ENCODE data around the gene LGALS8.
"Not testable (repeated sequence)": the region's sequence is repeated elsewhere in the genome, so short reads cannot be mapped to it uniquely, and the experiment has no call there.

Gene LGALS8

DNA sequence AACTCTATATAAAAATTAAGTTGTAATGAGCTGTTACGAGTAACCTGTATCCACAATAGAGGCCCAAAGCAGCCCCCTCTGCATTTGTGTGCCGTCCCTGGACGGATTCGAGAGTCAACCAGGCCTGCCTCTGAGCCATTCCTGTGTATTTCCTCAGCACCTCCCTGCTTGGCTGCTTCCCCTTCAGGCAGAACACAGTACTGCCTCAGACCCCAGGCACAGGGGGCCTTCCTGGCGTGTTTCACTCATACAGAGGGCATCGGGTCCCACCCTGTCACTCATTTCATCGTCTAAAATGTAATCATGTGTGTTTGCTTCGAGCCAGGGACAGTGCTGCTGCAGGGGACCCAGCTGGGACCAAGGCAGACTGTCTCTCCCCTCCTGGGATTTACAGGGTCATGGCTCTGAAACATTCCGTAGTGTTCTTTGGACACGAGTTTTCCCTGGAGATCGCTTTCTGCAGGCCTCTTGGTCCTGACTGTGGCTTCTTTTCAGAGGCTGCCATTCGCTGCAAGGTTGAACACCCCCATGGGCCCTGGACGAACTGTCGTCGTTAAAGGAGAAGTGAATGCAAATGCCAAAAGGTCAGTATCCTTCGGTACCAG lies 19.4 kb downstream of the LGALS8 start:
- DNase-seq, result no peak

DNA sequence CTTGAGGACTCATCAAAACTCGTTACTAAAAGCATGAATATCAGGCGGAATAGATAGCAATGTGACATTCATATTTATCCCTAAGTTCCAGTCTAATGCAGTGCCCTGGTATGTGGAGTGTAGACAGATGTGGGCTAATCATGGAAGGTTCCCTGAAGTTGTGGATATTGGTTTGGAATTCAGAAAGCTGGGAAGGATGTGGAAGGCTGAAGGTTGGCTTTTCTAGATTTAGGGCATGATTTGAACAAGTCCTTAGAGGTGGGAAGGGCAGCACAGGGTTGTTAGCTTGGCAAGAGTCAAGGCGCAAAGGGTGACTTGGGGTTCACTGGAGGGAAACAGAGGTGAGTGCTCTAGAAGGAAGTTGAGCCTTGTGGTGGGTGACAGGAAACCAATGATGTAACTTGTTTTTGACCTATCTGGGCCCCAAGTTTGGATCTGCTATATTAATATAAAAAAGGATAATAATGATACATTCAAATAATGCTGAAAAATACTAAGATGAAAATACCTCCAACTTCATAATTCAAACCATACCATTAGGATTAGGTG lies 21.9 kb downstream of the LGALS8 start:
- DNase-seq, result no peak

- no peak for DNase-seq
Measured at GRCh38 chr1:236548452-236548851, 24.7 kb downstream of the LGALS8 start.

- no peak for DNase-seq
Measured at GRCh38 chr1:236550961-236551851, 27.4 kb downstream of the LGALS8 start.

- no peak for DNase-seq
Measured at GRCh38 chr1:236552096-236552495, 28.3 kb downstream of the LGALS8 start.

GRCh38 chr1:236552901-236553300 lies 29.1 kb downstream of the LGALS8 start:
- no peak for DNase-seq

- no peak for DNase-seq
Measured at GRCh38 chr1:236553370-236553769, 29.6 kb downstream of the LGALS8 start.

GRCh38 chr1:236556606-236557005 lies 32.8 kb downstream of the LGALS8 start:
- DNase-seq, result no peak

DNA sequence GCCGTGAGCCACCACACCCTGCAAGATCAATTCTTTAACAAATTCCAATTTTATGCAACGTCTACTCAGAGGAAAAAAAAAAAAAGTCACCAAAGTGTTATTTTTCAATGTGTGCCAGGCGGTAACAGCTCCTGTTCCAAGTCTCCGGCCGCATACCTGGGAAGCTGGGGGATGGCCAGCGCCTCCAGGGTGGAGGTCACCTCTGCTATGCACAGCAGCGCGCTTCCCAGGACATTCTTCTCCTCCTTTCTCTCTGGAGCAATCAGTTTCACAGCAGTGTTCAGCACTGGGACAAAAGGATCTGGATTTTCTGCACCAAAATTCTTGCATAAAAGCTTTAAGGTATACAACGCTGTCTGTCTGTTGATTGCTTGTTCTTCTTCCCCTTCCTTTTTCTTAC lies 34.3 kb downstream of the LGALS8 start:
- DNase-seq, result no peak

GRCh38 chr1:236558846-236559245 lies 35.1 kb downstream of the LGALS8 start:
- DNase-seq, result no peak

DNA sequence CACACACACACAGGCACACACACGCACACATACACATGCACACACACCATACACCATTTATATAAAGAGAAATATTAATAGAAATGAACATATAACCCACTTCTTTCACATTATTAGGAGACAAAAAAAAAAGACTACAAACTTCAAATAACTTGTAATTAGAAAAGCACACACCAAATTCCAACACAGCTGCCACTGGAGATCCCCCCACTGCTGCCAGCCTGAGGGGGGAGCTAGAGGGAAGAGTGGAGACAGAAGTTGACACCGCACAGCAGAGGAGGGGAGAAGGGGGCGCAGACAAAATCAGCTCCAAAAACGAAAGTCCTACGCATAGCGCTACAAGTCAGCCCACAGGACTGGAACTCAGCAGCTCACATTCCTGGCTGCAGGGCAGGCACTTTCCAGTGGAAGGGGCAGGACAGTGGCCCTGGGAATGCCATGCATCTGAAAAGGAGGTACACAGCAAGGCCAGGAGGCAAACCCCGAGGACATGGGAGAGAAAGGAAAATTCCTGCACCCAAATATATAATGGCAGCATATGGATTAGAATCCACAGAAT lies 36.5 kb downstream of the LGALS8 start:
- DNase-seq, result no peak

GRCh38 chr1:236561976-236562375 lies 38.2 kb downstream of the LGALS8 start:
- no peak for DNase-seq

GRCh38 chr1:236565530-236565929 lies 41.7 kb downstream of the LGALS8 start:
- DNase-seq, result no peak

GRCh38 chr1:236568285-236568894 lies 44.6 kb downstream of the LGALS8 start:
- no peak for DNase-seq

GRCh38 chr1:236575523-236575922 lies 51.7 kb downstream of the LGALS8 start:
- DNase-seq, result no peak

GRCh38 chr1:236576004-236576403 lies 52.2 kb downstream of the LGALS8 start:
- no peak for DNase-seq

DNA sequence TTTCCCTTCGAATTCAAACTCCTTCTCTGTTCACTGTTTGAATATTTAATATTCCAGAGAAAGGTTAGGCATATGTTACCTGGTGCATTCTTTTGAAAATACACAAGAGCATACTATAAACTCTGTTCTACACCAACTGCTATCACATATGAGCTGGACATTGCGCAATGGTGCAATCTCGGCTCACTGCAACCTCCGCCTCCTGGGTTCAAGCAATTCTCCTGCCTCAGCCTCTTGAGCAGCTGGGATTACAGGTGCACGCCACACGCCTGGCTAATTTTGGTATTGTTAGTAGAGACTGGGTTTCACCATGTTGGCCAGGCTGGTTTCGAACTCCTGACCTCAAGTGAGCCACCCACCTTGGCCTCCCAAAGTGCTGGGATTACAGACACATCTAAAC lies 53.3 kb downstream of the LGALS8 start:
- not testable (repeated sequence) for DNase-seq

- DNase-seq, result no peak
Measured at GRCh38 chr1:236578661-236579060, 54.9 kb downstream of the LGALS8 start.

DNA sequence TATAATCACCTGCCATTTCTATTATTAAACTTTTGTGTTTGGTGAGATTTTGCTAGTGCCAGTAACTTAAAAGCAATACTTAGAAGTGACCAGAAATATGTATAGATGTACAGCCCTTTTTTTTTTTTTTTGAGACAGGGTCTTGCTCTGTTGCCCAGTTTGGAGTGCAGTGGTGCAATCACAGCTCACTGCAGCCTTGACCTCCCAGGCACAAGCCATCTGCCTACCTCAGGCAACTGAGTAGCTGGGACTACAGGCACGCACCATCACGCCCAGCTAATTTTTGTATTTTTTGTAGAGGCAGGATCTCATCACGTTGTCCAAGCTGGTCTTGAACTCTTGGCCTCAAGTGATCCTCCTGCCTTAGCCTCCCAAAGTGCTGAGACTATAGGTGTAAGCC lies 56.6 kb downstream of the LGALS8 start:
- DNase-seq, result not testable (repeated sequence)

DNA sequence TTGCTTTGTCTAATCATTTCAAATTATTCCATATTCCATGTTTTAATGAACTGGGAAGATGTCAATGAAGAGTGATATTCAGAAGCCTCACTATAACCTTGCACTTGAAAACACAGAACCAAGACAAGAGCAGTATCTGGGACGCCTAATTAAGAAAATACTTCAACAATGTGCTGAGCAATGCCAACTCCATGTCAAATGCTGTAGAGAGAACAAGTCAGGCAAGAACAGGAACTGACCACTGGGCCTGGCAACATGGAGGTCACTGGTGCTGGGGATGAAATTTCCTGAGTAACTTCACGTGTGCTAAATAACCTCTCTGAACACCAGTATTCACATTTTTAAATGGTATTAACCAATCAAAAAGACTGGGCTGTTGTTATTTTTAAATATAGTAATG lies 57.7 kb downstream of the LGALS8 start:
- no peak for DNase-seq

DNA sequence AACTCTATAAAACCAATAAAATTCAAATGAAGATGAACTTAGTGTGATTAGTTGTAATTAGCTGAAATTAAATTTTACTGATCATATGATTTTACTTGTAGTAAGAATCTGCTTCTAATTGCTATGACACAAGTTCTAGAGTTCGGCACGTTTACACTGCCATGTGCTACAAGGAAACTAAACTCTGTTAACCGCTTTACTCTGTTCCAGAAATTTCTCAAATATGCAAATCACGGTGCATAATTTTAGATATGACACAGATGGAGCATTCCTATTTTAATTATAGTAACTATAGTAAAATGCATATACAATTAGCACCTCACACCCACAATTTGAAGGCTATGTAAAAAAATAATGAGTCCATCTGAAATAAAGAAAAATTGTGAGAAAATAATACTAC lies 65.7 kb downstream of the LGALS8 start:
- DNase-seq, result no peak

DNA sequence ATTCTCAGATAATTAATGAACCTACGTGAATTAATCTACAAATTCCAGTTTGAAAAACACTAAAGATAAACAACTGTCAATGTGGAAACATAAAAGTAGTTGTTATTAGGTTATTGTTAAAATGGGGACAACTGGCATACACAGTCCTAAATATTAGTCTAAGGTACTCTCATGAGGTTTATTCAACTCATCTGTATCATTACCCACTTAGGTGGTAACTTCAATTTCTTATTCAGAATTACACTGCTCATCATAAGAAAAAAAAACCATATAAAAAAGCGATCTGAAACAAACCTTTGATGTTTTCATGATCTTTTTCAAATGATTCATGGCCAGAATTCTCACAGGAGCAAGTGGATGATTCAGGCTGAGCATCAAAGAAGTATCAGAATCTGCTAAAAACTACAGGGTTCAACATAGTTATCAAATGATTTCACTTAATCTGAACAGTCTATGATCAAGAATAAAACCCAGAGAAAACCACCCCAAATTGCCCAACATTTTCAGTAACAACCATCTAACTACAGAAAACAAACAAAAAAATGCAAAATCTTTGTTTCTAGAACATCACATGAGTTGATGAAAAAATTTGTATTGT lies 66.9 kb downstream of the LGALS8 start:
- no peak for DNase-seq

- no peak for DNase-seq
Measured at GRCh38 chr1:236602171-236602570, 78.4 kb downstream of the LGALS8 start.

Data from suppressor macrophage treated with lipopolysaccharide for 4 hours (primary cell).